HCT116 (cell line): ENCODE data around the gene TMEM45B. TPM values are rescaled to one million over a fixed set of nuclear protein-coding genes. Genes with fewer than 3 reads are reported as not detected.

Experiments
- ATAC-seq: fragments of 200-7000 bp; cut with Tn5 transposase; 2 replicates; pipeline ENCODE4 v1.9.1; 2020; ENCODE audit warnings: mild to moderate bottlenecking, moderate library complexity
- BruUV-seq: library from RNA; stranded (reverse); fragments of 400-500 nt; replicated peaks from 2 replicates; lab custom pipeline; 2021; lab: Mats Ljungman, UMichigan
- CTCF ChIA-PET: fragments of 300-600 bp; sonication (Branson Sonifier 250); formaldehyde crosslinking; loops from one replicate; lab custom pipeline; 2021; ENCODE audit warnings: antibody characterized with exemption; lab: Charles Lee
- POLR2A ChIA-PET: fragments of 300-600, 350-600 bp; sonication (Branson Sonifier 250); formaldehyde crosslinking; loops from one replicate; lab custom pipeline; 2021; ENCODE audit warnings: antibody characterized with exemption; lab: Charles Lee
- RAD21 ChIA-PET, 2 experiments: fragments of 300-600 bp; sonication (Branson Sonifier 250); formaldehyde crosslinking; loops; one replicate each; lab custom pipeline; 2023; ENCODE audit warnings: low total read pairs in 2 of 2; ENCODE audit not compliant: uncharacterized antibody in 2 of 2, unreplicated experiment in 2 of 2, low non-redundant PET in 1 of 2; lab: Charles Lee
- DNase-seq: peaks from one replicate; pipeline ENCODE4 v3.0.0-alpha.2; 2010; ENCODE audit warnings: low read depth, low spot score
- H2AFZ ChIP-seq: fragments of 200-600 bp; shearing (Covaris generic), sonication (generic); 2 replicates; pipeline ENCODE4 v1.6.1; 2017; ENCODE audit warnings: low read depth, mixed run types, mixed read lengths, antibody characterized with exemption, low read length; ENCODE audit not compliant: poor library complexity, severe bottlenecking
- H3K27ac ChIP-seq: 2 replicates; pipeline ENCODE4 v1.5.1; 2012; ENCODE audit warnings: low read depth, low read length
- H3K27me3 ChIP-seq: fragments of 200-600 bp; sonication (generic); 2 replicates; pipeline ENCODE4 v1.6.1; 2016; ENCODE audit warnings: mixed run types, low read length, mixed read lengths; ENCODE audit not compliant: insufficient read depth
- H3K36me3 ChIP-seq, 2 experiments: fragments of 200-500 bp in 1 of 2; fragments of 200-600 bp in 1 of 2; sonication (Bioruptor generic) in 1 of 2; sonication (generic) in 1 of 2; 2 replicates each; pipeline versions ENCODE4 v1.5.1 to v1.6.1; 2014 to 2016; ENCODE audit warnings: low read length in 2 of 2, inconsistent platforms in 1 of 2, mixed read lengths in 1 of 2, mixed run types in 1 of 2; ENCODE audit not compliant: insufficient read depth in 2 of 2, control insufficient read depth in 1 of 2
- H3K4me1 ChIP-seq, 2 experiments: fragments of 200-600 bp in 1 of 2; sonication (generic) in 1 of 2; 2 replicates each; pipeline versions ENCODE4 v1.5.1 to v1.6.1; 2012 to 2017; ENCODE audit warnings: low read length in 2 of 2, inconsistent platforms in 1 of 2, mild to moderate bottlenecking in 1 of 2, mixed read lengths in 1 of 2, mixed run types in 1 of 2, moderate library complexity in 1 of 2; ENCODE audit not compliant: insufficient read depth in 2 of 2, control insufficient read depth in 1 of 2
- H3K4me2 ChIP-seq: fragments of 200-600 bp; sonication (generic); 2 replicates; pipeline ENCODE4 v1.6.1; 2017; ENCODE audit warnings: mixed run types, low read length, mixed read lengths
- H3K4me3 ChIP-seq, 2 experiments: fragments of 200-600 bp in 1 of 2; sonication (generic) in 1 of 2; replicated peaks in 1 of 2; 2 replicates each; pipeline ENCODE4 v1.5.1; 2011 to 2016; ENCODE audit warnings: low read length in 2 of 2, control low read depth in 1 of 2, low read depth in 1 of 2, mild to moderate bottlenecking in 1 of 2, mixed read lengths in 1 of 2, mixed run types in 1 of 2
- H3K79me2 ChIP-seq: fragments of 200-600 bp; sonication (generic); 2 replicates; pipeline ENCODE4 v1.6.1; 2017; ENCODE audit warnings: mild to moderate bottlenecking, mixed run types, low read length, moderate library complexity, mixed read lengths; ENCODE audit not compliant: insufficient read depth
- H3K9ac ChIP-seq: fragments of 200-600 bp; sonication (generic); 2 replicates; pipeline ENCODE4 v1.6.1; 2016; ENCODE audit warnings: low read length, mixed read lengths
- H3K9me2 ChIP-seq: fragments of 200-600 bp; sonication (generic), shearing (Covaris generic); 2 replicates; pipeline ENCODE4 v1.6.1; 2017; ENCODE audit warnings: mixed run types, mild to moderate bottlenecking, moderate library complexity; ENCODE audit not compliant: insufficient read depth
- H3K9me3 ChIP-seq, 2 experiments: fragments of 200-500 bp in 1 of 2; fragments of 200-600 bp in 1 of 2; sonication (Bioruptor generic) in 1 of 2; sonication (generic) in 1 of 2; 2 replicates each; pipeline ENCODE4 v1.6.1; 2014 to 2017; ENCODE audit warnings: low read length in 2 of 2, mixed read lengths in 2 of 2, inconsistent platforms in 1 of 2, low read depth in 1 of 2, mild to moderate bottlenecking in 1 of 2, mixed run types in 1 of 2, moderate library complexity in 1 of 2; ENCODE audit not compliant: control insufficient read depth in 1 of 2, insufficient read depth in 1 of 2
- H4K20me1 ChIP-seq: fragments of 200-600 bp; sonication (generic), shearing (Covaris generic); 2 replicates; pipeline ENCODE4 v1.6.1; 2017; ENCODE audit warnings: mixed run types, mild to moderate bottlenecking, moderate library complexity; ENCODE audit not compliant: insufficient read depth
- CBX3 ChIP-seq: IDR thresholded peaks from 2 replicates; pipeline ENCODE4 v1.6.1; 2012; ENCODE audit warnings: low read depth
- EGR1 ChIP-seq: IDR thresholded peaks from 2 replicates; pipeline ENCODE4 v1.6.1; 2012; ENCODE audit warnings: low read depth
- ELF1 ChIP-seq: IDR thresholded peaks from 2 replicates; pipeline ENCODE4 v1.6.1; 2012; ENCODE audit warnings: low read depth, borderline replicate concordance
- EZH2phosphoT487 ChIP-seq: fragments of 200-600 bp; IDR thresholded peaks from 2 replicates; pipeline ENCODE4 v1.6.1; 2018; ENCODE audit warnings: antibody characterized with exemption, borderline replicate concordance
- FOSL1 ChIP-seq: IDR thresholded peaks from 2 replicates; pipeline ENCODE4 v1.6.1; 2012; ENCODE audit warnings: low read depth
- JUND ChIP-seq: IDR thresholded peaks from 2 replicates; pipeline ENCODE4 v1.6.1; 2012
- MAX ChIP-seq: IDR thresholded peaks from 2 replicates; pipeline ENCODE4 v1.6.1; 2012
- POLR2A ChIP-seq: IDR thresholded peaks from 2 replicates; pipeline ENCODE4 v1.7.0; 2011; ENCODE audit warnings: borderline replicate concordance; ENCODE audit not compliant: insufficient read depth, insufficient read length; ENCODE audit errors: extremely low read depth
- POLR2AphosphoS5 ChIP-seq: IDR thresholded peaks from 2 replicates; pipeline ENCODE4 v1.6.1; 2011; ENCODE audit warnings: mild to moderate bottlenecking, low read depth, low read length, moderate library complexity
- SP1 ChIP-seq: IDR thresholded peaks from 2 replicates; pipeline ENCODE4 v1.6.1; 2012; ENCODE audit warnings: low read depth
- SRF ChIP-seq: IDR thresholded peaks from 2 replicates; pipeline ENCODE4 v1.6.1; 2012; ENCODE audit warnings: low read depth
- ZNF274 ChIP-seq: fragments of 200-500 bp; sonication (Bioruptor generic); IDR thresholded peaks from 2 replicates; pipeline ENCODE4 v1.6.1; 2014; ENCODE audit warnings: mild to moderate bottlenecking, low read depth, low read length, inconsistent platforms
- intact Hi-C: fragments of 100-400 bp; cut with micrococcal nuclease; formaldehyde crosslinking; loops from 2 replicates; pipeline ENCODE4 v1.10.0; 2022
- total RNA-seq: library from RNA; stranded (reverse); gene quantifications from one replicate; pipeline ENCODE4 v1.2.1, GENCODE V29; 2021; ENCODE audit not compliant: unreplicated experiment

The TMEM45B gene
- total RNA-seq, 1 experiment from 2014 or later = not detected

- H3K79me2 ChIP-seq = no peaks in the 10 kb centered on the region
- no peak overlapping the region for H3K9ac ChIP-seq
- ChIA-PET RAD21 (no interaction called here), POLR2A (no interaction called here), CTCF (no interaction called here)
- H4K20me1 ChIP-seq = no peaks in the 10 kb centered on the region
- H3K27me3 ChIP-seq = no peaks in the 10 kb centered on the region
- DNase-seq = no peak
- H3K27ac ChIP-seq = no peak overlapping the region
- H3K4me3 ChIP-seq = no peak overlapping the region
- no peak overlapping the region for H2AFZ ChIP-seq
- no peaks in the 10 kb centered on the region for H3K9me3 ChIP-seq
- no TSS peak for BruUV-seq
- no peak for ATAC-seq
- peaks cover 0 to 11% of the 10 kb centered on the region in 2 experiments; a peak in 3 of 4 replicates for H3K4me1 ChIP-seq
- H3K9me2 ChIP-seq = no peaks in the 10 kb centered on the region
- TF ChIP-seq MAX = no peak
- TF ChIP-seq POLR2A = no peak
- no peak for TF ChIP-seq SP1
- no peak for TF ChIP-seq JUND
- no peak for TF ChIP-seq ELF1
- no peak for TF ChIP-seq EGR1
- TF ChIP-seq POLR2AphosphoS5 = no peak
- no peak for TF ChIP-seq CBX3
- no peak for TF ChIP-seq EZH2phosphoT487
- H3K4me2 ChIP-seq = no peak overlapping the region
- intact Hi-C loops = no loop called here
- H3K36me3 ChIP-seq = no peaks in the 10 kb centered on the region
These were observed 15.0 kb upstream of the TMEM45B start for GRCh38 chr11:129800655-129801054.

GRCh38 chr11:129803533-129803932, 12.1 kb upstream of the TMEM45B start:
- no peak for TF ChIP-seq POLR2AphosphoS5
- no peak for TF ChIP-seq ZNF274
- no peak for TF ChIP-seq ELF1
- no peak for TF ChIP-seq POLR2A
- TF ChIP-seq FOSL1 = no peak
- no peak for TF ChIP-seq SRF
- Histone ChIP-seq H3K9ac (no peak overlapping the region), H3K27me3 (no peaks in the 10 kb centered on the region), H3K9me3 (no peaks in the 10 kb centered on the region), H3K4me2 (peak overlapping the region; percentile 31; the same call in 1 of the 2 replicates), H3K79me2 (no peaks in the 10 kb centered on the region), H3K4me3 (no peak overlapping the region), H3K9me2 (no peaks in the 10 kb centered on the region), H3K27ac (no peak overlapping the region), H2AFZ (peak overlapping the region; percentile 70), H3K36me3 (no peaks in the 10 kb centered on the region), H3K4me1 (peaks cover 0 to 11% of the 10 kb centered on the region in 2 experiments; a peak in 3 of 4 replicates), H4K20me1 (no peaks in the 10 kb centered on the region)
- ChIA-PET CTCF (no interaction called here), RAD21 (no interaction called here), POLR2A (no interaction called here)
- intact Hi-C loops = no loop called here
- DNase-seq (no peak), ATAC-seq (peak; percentile 32; the same call in 1 of the 2 replicates)
- BruUV-seq = no TSS peak
